SK-N-MC (cell line): Measurements from ENCODE around the gene COPS7A.

Experiments used
- EZH2 ChIP-seq: fragments of 200-600 bp; sonication (generic); IDR thresholded peaks from one replicate; pipeline ENCODE4 v1.6.1; 2017; ENCODE audit warnings: antibody characterized with exemption
- POLR2AphosphoS5 ChIP-seq: IDR thresholded peaks from 2 replicates; pipeline ENCODE4 v1.6.1; 2012; ENCODE audit warnings: mild to moderate bottlenecking, low read depth, low read length, borderline replicate concordance

- no peak for TF ChIP-seq POLR2AphosphoS5
- no peak for TF ChIP-seq EZH2
Measured at GRCh38 chr12:6757028-6757690, 33.3 kb downstream of the COPS7A start.
